Subcutaneous adipose tissue (tissue), 4 donors: ENCODE results near the gene CORO7. TPM values are rescaled to one million over a fixed set of nuclear protein-coding genes. Genes with fewer than 3 reads are reported as not detected.

Experiments
- total RNA-seq, 4 donors: library from RNA; depleted of rRNA; stranded (reverse); fragments of >200 nt; gene quantifications; one replicate each; pipeline ENCODE4 v1.1.0, GENCODE V29; 2016
- TF ChIP-seq, protein P1 (sequence below): fragments of 450-650 bp; IDR thresholded peaks from one replicate; pipeline ENCODE4 v1.5.1; 2016; ENCODE audit warnings: low read depth, mild to moderate bottlenecking, control low read depth, antibody characterized with exemption, moderate library complexity

CORO7 gene
- total RNA-seq, 4 donors from 2014 or later, result 15.5 to 40.9 (median 24.7) TPM

- TF ChIP-seq, protein P1, sequence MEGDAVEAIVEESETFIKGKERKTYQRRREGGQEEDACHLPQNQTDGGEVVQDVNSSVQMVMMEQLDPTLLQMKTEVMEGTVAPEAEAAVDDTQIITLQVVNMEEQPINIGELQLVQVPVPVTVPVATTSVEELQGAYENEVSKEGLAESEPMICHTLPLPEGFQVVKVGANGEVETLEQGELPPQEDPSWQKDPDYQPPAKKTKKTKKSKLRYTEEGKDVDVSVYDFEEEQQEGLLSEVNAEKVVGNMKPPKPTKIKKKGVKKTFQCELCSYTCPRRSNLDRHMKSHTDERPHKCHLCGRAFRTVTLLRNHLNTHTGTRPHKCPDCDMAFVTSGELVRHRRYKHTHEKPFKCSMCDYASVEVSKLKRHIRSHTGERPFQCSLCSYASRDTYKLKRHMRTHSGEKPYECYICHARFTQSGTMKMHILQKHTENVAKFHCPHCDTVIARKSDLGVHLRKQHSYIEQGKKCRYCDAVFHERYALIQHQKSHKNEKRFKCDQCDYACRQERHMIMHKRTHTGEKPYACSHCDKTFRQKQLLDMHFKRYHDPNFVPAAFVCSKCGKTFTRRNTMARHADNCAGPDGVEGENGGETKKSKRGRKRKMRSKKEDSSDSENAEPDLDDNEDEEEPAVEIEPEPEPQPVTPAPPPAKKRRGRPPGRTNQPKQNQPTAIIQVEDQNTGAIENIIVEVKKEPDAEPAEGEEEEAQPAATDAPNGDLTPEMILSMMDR, result no peak
Observed at GRCh38 chr16:4338125-4338582, 78.2 kb downstream of the CORO7 start.

- TF ChIP-seq, protein P1, result no peak
Observed at GRCh38 chr16:4337540-4338088, 78.8 kb downstream of the CORO7 start.

- TF ChIP-seq, protein P1, result no peak
Observed at GRCh38 chr16:4336701-4337539, 79.5 kb downstream of the CORO7 start.

GRCh38 chr16:4334724-4335495 is 81.5 kb downstream of the CORO7 start:
- TF ChIP-seq, protein P1, result no peak

DNA sequence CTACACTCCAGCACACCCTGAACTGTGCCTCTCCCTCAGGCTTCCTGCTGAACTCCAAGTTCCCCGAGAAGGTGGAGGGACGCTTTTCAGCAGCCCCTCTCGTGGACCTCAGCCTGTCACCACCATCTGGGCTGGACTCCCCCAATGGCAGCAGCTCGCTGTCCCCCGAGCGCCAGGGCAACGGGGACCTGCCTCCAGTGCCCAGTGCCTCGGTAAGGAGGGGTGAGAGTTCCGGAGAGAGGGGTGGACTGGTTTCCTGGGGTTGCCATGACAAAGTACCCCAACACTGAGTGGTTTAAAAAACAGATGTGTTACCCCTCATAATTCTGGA is 83.1 kb downstream of the CORO7 start:
- TF ChIP-seq, protein P1, result no peak

DNA sequence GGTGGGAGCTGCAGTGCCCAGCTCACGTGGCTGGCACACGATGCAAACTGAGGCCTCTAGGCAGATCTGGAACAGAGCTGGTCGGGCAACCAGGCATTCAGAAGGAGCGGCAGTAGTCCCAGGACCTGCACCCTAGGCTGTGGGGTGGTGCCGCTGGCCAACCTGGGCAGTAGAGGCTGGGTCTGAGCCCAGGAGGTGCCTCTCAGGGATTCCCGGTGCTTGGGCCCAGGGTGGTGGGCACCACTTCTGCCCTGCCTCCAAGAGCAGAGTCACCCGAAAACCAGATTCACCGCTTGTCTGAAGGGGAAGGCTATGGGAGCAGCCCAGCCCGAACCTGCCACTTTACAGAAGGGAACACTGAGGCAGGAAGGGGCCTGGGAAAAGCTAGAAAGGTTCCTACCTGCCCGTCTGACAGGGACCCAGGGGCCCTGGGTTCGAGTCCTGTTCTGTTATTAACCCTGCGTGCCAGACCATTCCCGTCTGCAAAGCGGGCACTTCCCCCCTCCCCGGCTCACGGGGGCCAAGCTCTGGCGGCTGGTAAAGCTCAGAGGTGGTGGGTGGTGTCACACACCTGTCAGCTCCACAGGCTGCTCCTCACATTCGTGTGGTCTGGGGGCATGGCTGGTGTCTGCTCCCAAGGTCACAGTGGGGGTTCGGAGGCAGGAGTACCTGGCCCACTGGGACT is 83.6 kb downstream of the CORO7 start:
- TF ChIP-seq, protein P1, result no peak
